CD4-positive, CD25-positive, alpha-beta regulatory T cell (primary cell): ENCODE results near the gene SLC20A1. TPM values are rescaled to one million over a fixed set of nuclear protein-coding genes. Genes with fewer than 3 reads are reported as not detected.

Experiments used
- ATAC-seq, 2 donors: fragments of 150-1000 bp; cut with Tn5 transposase; one replicate each; pipeline ENCODE4 v1.10.0; 2021; ENCODE audit warnings: low read depth in 2 of 2, moderate number of reproducible peaks in 2 of 2, moderate library complexity in 1 of 2
- DNase-seq, 3 donors: peaks; one replicate each; pipeline versions ENCODE4 v3.0.0 to v3.0.0-alpha.2; 2012 to 2022; ENCODE audit warnings: mixed read lengths in 1 of 3
- H3K27ac ChIP-seq: one replicate; pipeline ENCODE4 v1.7.0; 2013; ENCODE audit warnings: mild to moderate bottlenecking, low read length; ENCODE audit not compliant: insufficient read depth, poor library complexity, severe bottlenecking
- H3K27me3 ChIP-seq: one replicate; pipeline ENCODE4 v1.7.0; 2013; ENCODE audit warnings: low read length; ENCODE audit not compliant: control insufficient read depth, insufficient read depth
- H3K36me3 ChIP-seq: one replicate; pipeline ENCODE4 v1.7.0; 2013; ENCODE audit warnings: mild to moderate bottlenecking, low read length, moderate library complexity; ENCODE audit not compliant: control insufficient read depth, insufficient read depth
- H3K4me1 ChIP-seq: 2 replicates; pipeline ENCODE4 v1.7.0; 2013; ENCODE audit warnings: mild to moderate bottlenecking, low read length; ENCODE audit not compliant: insufficient read depth, control insufficient read depth, poor library complexity, severe bottlenecking
- H3K4me3 ChIP-seq: one replicate; pipeline ENCODE4 v1.7.0; 2013; ENCODE audit warnings: low read depth, mild to moderate bottlenecking, low read length, moderate library complexity
- H3K9me3 ChIP-seq, 2 experiments: 1 replicate in 1 of 2; 2 replicates in 1 of 2; pipeline ENCODE4 v1.7.0; 2013; ENCODE audit warnings: low read length in 2 of 2, mild to moderate bottlenecking in 1 of 2, moderate library complexity in 1 of 2; ENCODE audit not compliant: control insufficient read depth in 2 of 2
- H3K27ac Mint-ChIP-seq, 3 donors: one replicate each; pipeline ENCODE4 v1.8.0; 2020 to 2022; ENCODE audit warnings: mild to moderate bottlenecking in 3 of 3, mixed read lengths in 3 of 3, moderate library complexity in 2 of 3
- H3K27me3 Mint-ChIP-seq: one replicate; pipeline ENCODE4 v1.8.0; 2022; ENCODE audit warnings: mild to moderate bottlenecking, mixed read lengths
- H3K36me3 Mint-ChIP-seq: one replicate; pipeline ENCODE4 v1.8.0; 2020; ENCODE audit warnings: mixed read lengths
- H3K4me1 Mint-ChIP-seq, 4 donors: one replicate each; pipeline ENCODE4 v1.8.0; 2020 to 2022; ENCODE audit warnings: mixed read lengths in 4 of 4, mild to moderate bottlenecking in 1 of 4
- H3K4me3 Mint-ChIP-seq, 4 donors: one replicate each; pipeline ENCODE4 v1.8.0; 2020 to 2022; ENCODE audit warnings: mild to moderate bottlenecking in 4 of 4, mixed read lengths in 4 of 4, moderate library complexity in 3 of 4
- H3K9me3 Mint-ChIP-seq, 7 donors: one replicate each; pipeline ENCODE4 v1.8.0; 2020 to 2022; ENCODE audit warnings: mixed read lengths in 7 of 7, mild to moderate bottlenecking in 3 of 7, moderate library complexity in 2 of 7
- polyA plus RNA-seq, 4 donors: library from polyadenylated mRNA; unstranded; fragments of 300-500 nt; fragmentation: Illumina TruSeq; gene quantifications; one replicate each; pipeline ENCODE4 v1.2.3, GENCODE V29; 2021
- total RNA-seq: library from RNA; stranded (reverse); gene quantifications from one replicate; pipeline ENCODE4 v1.2.3, GENCODE V29; 2022

SLC20A1 gene
- total and polyA plus RNA-seq, 5 donors from 2014 or later = 18.1 to 130 (median 24.9) TPM

DNA sequence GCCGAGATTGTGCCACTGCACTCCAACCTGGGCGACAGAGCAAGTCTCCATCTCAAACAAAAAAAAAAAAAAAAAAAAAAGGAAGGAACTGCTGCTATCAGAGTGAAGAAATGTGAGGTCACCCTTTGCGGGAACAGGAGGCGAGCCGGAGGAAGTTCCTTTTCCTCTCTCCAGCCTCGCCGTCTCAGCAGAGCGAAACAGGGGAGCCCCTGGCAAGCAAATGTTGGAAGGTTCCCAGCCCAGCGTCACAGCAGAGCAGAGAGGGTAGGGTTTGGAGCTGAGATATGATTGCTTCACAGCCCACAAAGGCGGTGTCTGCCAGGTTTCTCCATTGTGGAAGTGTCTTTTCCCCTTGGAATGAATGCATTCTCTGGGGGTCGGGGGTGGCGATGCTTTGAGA, 28.5 kb downstream of the SLC20A1 start:
- no peak overlapping the region for H3K27ac ChIP-seq
- H3K4me1 Mint-ChIP-seq = no peaks in the 10 kb centered on the region
- DNase-seq = no peak
- no peaks in the 10 kb centered on the region for H3K4me1 ChIP-seq
- H3K9me3 Mint-ChIP-seq = no peaks in the 10 kb centered on the region
- peaks cover 3% of the 10 kb centered on the region for H3K27me3 ChIP-seq
- no peak overlapping the region for H3K4me3 Mint-ChIP-seq
- no peak overlapping the region for H3K27ac Mint-ChIP-seq
- no peak overlapping the region for H3K4me3 ChIP-seq
- H3K9me3 ChIP-seq = no peaks in the 10 kb centered on the region
- H3K27me3 Mint-ChIP-seq = peaks cover 4% of the 10 kb centered on the region
- no peak for ATAC-seq
- H3K36me3 Mint-ChIP-seq = no peaks in the 10 kb centered on the region
- no peaks in the 10 kb centered on the region for H3K36me3 ChIP-seq

- Histone ChIP-seq H3K4me3 (no peak overlapping the region), H3K4me1 (peaks cover 5% of the 10 kb centered on the region), H3K27ac (no peak overlapping the region), H3K27me3 (peaks cover 3% of the 10 kb centered on the region), H3K36me3 (no peaks in the 10 kb centered on the region), H3K9me3 (no peaks in the 10 kb centered on the region)
- Mint-ChIP-seq H3K27me3 (peaks cover 9% of the 10 kb centered on the region), H3K4me3 (no peak overlapping the region), H3K9me3 (no peaks in the 10 kb centered on the region), H3K36me3 (no peaks in the 10 kb centered on the region), H3K27ac (no peak overlapping the region), H3K4me1 (peaks cover 0 to 11% (median 4%) of the 10 kb centered on the region in 4 donors)
- DNase-seq (no peak), ATAC-seq (no peak)
These were observed 33.7 kb downstream of the SLC20A1 start for GRCh38 chr2:112679484-112679883.

DNA sequence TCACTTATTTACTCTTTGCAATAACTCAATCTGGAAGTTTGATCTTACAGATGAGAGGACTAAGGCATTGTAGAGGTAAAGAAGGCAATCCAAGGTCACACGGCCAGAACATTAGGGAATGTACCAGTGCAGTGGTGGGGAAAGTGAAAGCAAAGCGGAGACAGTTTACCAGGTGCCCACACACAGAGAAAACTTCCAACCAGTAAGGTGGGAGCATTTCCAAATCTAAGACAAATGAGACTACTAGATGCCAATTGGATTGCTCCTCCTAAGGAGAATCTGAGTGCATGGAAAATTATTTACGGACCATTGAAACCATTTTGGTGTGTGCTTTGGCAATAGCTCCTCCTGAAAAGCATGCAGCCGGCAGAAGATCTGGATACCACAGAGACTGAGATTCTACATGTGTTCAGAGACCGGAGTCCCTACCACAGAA, 34.9 kb downstream of the SLC20A1 start:
- Mint-ChIP-seq H3K36me3 (no peaks in the 10 kb centered on the region), H3K9me3 (no peaks in the 10 kb centered on the region), H3K4me1 (peaks cover 0 to 17% (median 4%) of the 10 kb centered on the region in 4 donors), H3K27me3 (peaks cover 12% of the 10 kb centered on the region), H3K27ac (no peak overlapping the region), H3K4me3 (no peak overlapping the region)
- H3K4me3 ChIP-seq = no peak overlapping the region
- DNase-seq = no peak
- H3K27me3 ChIP-seq = no peaks in the 10 kb centered on the region
- no peaks in the 10 kb centered on the region for H3K9me3 ChIP-seq
- H3K4me1 ChIP-seq = peaks cover 5% of the 10 kb centered on the region
- H3K36me3 ChIP-seq = no peaks in the 10 kb centered on the region
- H3K27ac ChIP-seq = no peak overlapping the region
- no peak for ATAC-seq

DNA sequence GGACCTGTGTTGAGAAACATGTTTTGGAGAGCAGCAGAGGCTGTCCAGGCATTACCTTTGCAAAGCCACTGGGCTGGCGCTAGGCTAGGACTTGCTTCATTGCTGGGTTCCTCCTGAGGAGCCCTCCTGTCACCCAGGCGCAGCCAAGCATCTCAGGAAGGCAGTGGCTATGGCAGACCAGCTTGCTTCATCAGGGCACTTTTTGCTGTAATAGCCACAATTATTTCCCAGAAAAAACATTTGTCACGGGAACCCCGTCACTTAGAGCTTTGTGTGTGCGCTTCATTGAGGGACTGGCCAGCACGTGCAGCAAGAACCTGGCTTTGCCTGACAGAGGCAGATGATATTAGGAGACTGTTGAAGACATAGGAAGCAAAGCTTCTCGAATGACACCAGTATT, 36.4 kb downstream of the SLC20A1 start:
- DNase-seq (no peak), ATAC-seq (no peak)
- no peak overlapping the region for H3K4me3 Mint-ChIP-seq
- H3K9me3 ChIP-seq = no peaks in the 10 kb centered on the region
- peaks cover 0 to 17% (median 4%) of the 10 kb centered on the region in 4 donors for H3K4me1 Mint-ChIP-seq
- H3K27ac ChIP-seq = no peak overlapping the region
- no peak overlapping the region for H3K27ac Mint-ChIP-seq
- H3K36me3 Mint-ChIP-seq = no peaks in the 10 kb centered on the region
- H3K27me3 Mint-ChIP-seq = peaks cover 8% of the 10 kb centered on the region
- H3K36me3 ChIP-seq = no peaks in the 10 kb centered on the region
- no peak overlapping the region for H3K4me3 ChIP-seq
- no peaks in the 10 kb centered on the region for H3K9me3 Mint-ChIP-seq
- H3K4me1 ChIP-seq = peaks cover 5% of the 10 kb centered on the region
- no peaks in the 10 kb centered on the region for H3K27me3 ChIP-seq

DNA sequence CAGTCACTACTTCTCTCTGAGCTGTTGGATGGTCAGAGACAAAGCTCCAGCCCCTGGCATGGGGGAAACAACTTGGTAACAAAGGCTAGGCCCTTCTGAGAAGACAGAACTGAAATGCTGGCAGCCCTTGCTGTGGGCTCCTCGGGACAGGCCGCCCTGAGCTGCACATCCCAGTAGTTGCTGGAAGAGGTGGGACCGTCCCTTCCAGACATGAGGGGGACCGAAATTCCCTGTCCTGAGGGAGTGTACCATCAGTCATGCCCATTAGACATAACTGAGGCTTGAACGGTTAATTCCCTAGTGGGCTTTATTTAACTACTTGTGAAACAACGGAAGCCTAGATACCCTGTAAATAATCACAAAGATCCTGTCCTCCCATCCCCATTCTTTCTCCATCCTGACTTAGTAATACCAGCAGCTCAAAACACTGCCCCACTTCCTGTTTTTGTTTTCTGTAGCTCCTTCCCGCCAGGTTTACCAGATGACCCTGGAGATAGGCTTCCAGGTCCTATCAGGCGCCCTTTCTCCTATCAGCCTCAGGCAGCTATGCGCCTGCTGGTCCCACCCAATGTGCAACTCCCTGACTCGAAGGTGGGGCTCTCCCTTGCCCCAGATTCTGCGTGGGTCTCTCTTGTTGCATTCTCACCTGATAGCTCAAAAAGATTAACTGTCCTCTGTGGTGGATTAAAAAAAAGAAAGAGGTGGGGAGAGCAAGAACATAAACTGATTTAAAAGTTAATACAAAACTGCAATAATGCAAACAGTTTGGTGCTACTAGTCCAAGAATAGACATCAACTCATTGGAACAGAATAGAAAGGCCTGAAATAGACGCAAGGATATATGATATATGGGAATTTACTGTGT, 38.0 kb downstream of the SLC20A1 start:
- H3K4me1 Mint-ChIP-seq = peaks cover 0 to 17% (median 4%) of the 10 kb centered on the region in 4 donors
- H3K36me3 Mint-ChIP-seq = no peaks in the 10 kb centered on the region
- peak overlapping the region in 2 of 3 donors; percentile 59 to 87 for H3K27ac Mint-ChIP-seq
- H3K27me3 Mint-ChIP-seq = peaks cover 8% of the 10 kb centered on the region
- ATAC-seq (no peak), DNase-seq (no peak)
- H3K9me3 Mint-ChIP-seq = no peaks in the 10 kb centered on the region
- H3K9me3 ChIP-seq = no peaks in the 10 kb centered on the region
- H3K36me3 ChIP-seq = no peaks in the 10 kb centered on the region
- H3K27me3 ChIP-seq = no peaks in the 10 kb centered on the region
- peaks cover 5% of the 10 kb centered on the region for H3K4me1 ChIP-seq
- H3K27ac ChIP-seq = no peak overlapping the region
- no peak overlapping the region for H3K4me3 ChIP-seq
- H3K4me3 Mint-ChIP-seq = no peak overlapping the region

- Mint-ChIP-seq H3K36me3 (no peaks in the 10 kb centered on the region), H3K4me1 (peaks cover 0 to 17% (median 4%) of the 10 kb centered on the region in 4 donors), H3K27ac (no peak overlapping the region), H3K9me3 (no peaks in the 10 kb centered on the region), H3K27me3 (peaks cover 7% of the 10 kb centered on the region), H3K4me3 (no peak overlapping the region)
- H3K27ac ChIP-seq = no peak overlapping the region
- H3K36me3 ChIP-seq = no peaks in the 10 kb centered on the region
- H3K4me3 ChIP-seq = no peak overlapping the region
- ATAC-seq = no peak
- H3K27me3 ChIP-seq = no peaks in the 10 kb centered on the region
- peaks cover 5% of the 10 kb centered on the region for H3K4me1 ChIP-seq
- H3K9me3 ChIP-seq = no peaks in the 10 kb centered on the region
- DNase-seq = no peak
These were observed 38.7 kb downstream of the SLC20A1 start for GRCh38 chr2:112684415-112684775.

DNA sequence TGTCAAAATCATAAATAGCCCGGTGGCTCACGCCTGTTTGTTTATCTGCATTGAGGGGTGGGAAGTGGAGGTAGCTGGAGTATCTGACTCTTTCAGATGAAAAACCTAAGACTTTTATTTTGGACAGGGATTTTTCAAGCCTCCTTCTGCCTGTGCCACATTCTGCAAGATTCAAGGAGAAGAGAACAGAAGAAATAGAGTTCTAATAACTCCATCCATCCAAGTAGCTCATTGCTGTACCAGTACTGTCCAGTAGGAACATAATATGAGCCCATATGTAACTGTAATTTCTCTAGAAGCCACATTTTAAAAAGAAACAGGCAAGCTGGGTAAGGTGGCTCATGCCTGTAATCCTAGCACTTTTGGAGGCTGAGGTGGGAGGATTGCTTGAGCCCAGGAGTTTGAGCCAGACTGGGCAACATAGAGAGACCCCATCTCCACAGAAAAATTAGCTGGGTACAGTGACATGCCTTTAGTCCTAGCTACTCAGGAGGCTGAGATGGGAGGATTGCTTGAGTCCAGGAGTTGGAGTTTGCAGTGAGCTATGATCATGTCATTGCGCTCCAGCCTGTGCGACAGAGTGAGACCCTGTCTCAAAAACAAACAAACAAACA, 39.6 kb downstream of the SLC20A1 start:
- peaks cover 0 to 17% (median 4%) of the 10 kb centered on the region in 4 donors for H3K4me1 Mint-ChIP-seq
- H3K4me1 ChIP-seq = peaks cover 5% of the 10 kb centered on the region
- no peak for ATAC-seq
- no peaks in the 10 kb centered on the region for H3K9me3 ChIP-seq
- no peak overlapping the region for H3K4me3 Mint-ChIP-seq
- H3K36me3 ChIP-seq = no peaks in the 10 kb centered on the region
- no peak overlapping the region for H3K27ac ChIP-seq
- no peaks in the 10 kb centered on the region for H3K9me3 Mint-ChIP-seq
- H3K4me3 ChIP-seq = no peak overlapping the region
- DNase-seq = no peak
- H3K27me3 ChIP-seq = no peaks in the 10 kb centered on the region
- no peaks in the 10 kb centered on the region for H3K36me3 Mint-ChIP-seq
- H3K27me3 Mint-ChIP-seq = peaks cover 4% of the 10 kb centered on the region
- H3K27ac Mint-ChIP-seq = no peak overlapping the region
